Globus pallidus (tissue), 1 donor: ENCODE data around the gene ATXN1.
"Not testable (repeated sequence)": the region's sequence is repeated elsewhere in the genome, so short reads cannot be mapped to it uniquely, and the experiment has no call there.

ENCODE experiments used
- DNase-seq: peaks from one replicate; pipeline ENCODE4 v3.0.0-alpha.2; 2015; ENCODE audit warnings: low spot score

ATXN1 gene

DNA sequence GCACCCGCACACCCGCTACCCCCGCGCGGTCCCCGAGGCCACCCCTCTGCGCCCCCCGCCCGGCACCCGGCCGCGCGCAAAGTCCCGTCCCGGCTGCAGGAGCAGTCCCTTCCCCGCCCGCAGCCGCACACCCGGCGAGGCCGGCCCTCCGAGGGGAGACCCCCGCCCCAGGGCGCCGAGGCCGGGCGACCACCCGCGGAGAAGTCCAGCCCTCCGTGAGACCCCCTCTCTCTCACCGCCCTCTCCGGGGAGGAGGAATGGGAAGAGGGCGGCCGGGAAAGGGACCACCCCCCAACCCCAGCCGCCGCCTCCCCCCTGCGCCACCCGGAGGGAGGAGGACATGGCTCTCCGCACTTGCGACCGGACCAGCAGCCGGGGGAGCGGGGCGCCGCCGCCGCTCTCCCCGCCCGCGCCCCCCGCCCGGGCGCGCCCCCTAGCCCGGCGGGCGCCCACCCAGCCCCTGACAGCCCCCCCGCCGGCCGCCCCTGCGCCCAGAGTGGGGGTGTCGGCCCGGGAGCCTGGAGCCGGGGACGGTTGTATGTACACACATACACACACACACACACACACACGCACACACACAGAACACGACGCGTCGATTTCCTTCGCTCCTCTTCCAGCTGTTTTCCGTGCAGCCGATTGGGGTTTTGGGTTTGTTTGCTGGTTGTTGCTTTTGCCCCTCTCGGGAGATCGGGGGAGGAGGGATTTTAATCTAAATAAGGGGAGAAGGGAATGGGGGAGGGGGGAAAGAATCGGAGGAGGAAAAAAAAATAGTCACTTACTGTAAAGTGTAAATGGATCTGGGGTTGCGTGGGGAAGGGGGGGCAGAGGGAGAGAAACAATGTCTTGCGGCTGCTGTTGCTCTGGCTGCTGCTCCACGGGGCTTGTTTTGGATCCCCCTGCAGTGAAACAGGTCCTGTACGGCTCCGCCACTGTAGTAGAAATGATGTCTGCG, at the start of gene ATXN1:
TSS of gene ATXN1 (minus strand) at position 945 of the 955 bp plus-strand sequence.
- peak; percentile 80 for DNase-seq

DNA sequence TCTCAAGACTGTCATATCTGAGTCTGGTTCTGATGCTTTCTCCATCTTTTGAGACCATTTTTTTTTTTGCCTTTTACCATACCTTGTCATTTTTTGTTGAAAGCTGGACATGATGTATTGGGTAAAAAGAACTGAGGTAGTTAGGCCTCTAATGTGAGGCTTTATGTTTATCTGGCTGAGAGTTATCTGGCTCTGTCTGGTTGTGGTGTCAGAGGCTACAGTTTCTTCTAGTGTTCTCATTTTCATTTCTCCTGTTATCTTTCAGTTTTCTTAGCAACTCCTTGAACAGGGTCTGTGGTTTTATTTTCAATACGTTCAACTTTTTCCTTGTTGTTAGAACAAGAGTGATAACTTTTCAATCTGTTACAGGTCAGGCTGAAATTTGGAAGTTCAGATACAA, 49.2 kb upstream of the ATXN1 start:
- DNase-seq, result no peak

DNA sequence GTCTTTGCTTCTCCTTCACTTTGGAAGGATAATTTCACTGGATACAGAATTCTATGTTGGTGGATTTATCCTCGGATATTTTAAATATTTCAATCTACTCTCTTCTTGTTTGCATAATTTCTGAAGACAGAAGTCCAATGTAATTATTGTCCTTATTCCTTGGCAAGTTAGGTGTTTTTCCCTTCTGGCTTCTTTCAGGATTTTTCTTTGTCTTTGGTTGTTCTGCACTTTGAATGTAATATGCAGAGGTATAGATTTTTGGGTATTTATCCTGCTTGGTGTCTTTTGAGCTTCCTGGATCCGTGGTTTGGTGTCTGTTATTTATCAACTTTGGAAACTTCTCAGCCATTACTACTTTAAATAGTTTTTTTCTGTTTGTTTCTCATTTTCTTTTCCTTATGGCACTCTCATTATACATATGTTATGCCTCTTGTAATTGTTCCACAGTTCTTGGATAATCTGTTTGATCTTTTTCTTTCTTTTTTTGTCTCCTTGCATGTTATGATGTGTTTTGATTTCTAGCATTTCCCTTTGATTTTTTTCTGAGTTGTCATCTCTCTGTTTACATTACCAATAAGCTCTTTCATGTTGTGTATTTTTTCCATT, 48.6 kb upstream of the ATXN1 start:
- DNase-seq, result no peak

- DNase-seq, result no peak
Measured at GRCh38 chr6:16807956-16808355, 46.7 kb upstream of the ATXN1 start.

GRCh38 chr6:16806363-16806762, 45.1 kb upstream of the ATXN1 start:
- no peak for DNase-seq

- DNase-seq, result no peak
Measured at GRCh38 chr6:16805243-16805950, 44.1 kb upstream of the ATXN1 start.

DNA sequence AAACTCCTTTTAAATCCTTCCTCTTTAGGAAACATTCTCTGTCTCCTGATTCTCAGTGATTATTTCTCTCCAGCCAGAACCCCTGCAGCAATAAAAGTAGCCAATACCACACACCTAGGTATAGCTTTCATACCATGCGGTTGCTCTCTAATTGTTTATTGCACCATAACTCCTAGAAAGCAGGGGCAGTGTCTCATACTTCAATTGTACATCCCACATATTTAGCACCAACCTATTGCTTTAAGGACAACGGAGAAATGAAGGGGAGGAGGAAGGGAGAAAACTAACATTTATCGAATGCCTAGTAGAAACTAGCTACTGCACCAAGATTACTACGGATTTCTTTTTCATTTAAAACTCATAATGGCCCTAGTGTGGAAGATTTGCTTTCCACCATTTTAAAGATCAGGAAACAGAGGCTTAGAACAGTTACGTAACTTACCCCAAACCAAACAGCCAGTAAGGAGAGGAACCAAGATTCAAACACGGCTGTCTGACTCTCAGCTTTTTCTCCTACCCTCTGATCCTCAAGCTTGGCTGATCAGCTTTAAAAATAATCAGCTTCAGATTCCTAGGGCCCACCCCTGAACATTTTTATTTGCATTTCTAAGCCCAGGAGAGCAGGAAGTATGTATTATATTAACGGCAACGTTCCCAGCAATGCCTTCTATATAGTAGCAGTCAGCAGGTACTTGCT, 43.4 kb upstream of the ATXN1 start:
- DNase-seq, result no peak

DNA sequence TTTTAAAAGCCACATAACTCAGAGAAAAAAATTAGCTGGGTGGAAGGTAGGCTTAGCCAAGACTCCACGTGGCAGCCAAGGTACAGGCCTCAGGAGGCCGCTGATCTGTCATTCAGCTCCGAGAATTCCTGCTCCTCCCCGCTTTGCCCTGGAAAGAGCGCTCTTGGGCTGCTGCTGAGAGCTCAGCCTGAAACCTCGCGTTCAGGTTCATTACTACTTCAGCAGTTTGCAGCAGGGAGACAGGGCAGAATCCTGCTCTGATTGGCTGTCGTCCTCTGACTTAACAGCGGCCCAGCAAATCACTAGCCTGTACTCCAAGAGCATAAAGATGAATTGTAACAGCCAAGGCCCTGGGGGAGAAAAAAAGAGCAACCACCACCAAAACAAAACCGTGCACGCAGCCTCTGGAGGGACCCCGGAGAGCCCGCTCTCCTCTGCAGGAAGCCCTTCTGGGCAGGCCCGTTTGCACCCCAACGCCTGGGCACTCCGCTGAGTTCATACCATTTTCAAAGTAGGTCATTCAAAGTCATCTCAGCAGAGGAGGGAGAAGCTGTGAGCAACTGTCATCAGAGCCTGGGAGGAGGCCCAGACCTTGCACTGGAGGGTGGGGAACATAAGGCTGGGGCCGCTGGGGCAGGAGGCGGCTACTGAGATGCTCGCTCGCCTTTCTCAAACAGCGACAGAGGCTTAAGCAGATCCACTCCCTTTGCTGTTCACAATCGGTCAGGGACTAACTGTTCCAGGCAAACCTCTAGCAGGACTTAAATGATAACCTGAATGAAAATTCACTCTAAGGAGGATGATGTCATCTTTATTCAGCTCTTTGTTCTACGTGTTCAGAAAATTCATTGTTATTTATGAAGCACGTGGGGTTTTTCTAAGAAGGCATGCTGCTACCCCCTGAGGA, 42.3 kb upstream of the ATXN1 start:
- DNase-seq, result peak; percentile 83

DNA sequence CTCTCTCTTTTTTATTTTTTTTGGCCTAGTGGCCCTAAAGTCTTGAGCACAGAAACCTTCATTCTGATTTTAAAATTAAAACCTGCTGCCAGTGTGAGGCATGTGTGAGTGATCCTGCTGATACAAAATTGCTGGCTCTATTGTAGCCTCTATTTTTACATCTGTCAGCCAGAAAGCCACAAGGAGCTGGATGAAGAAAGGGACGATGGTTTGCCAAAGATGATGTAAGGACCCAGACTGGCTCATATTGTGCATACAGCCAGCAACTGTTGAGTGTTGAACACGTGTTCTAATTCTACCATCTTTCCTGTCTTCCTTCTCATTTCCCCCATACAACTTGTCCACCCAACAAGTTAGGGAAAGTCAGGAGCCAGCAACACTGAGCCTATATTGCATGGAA, 40.8 kb upstream of the ATXN1 start:
- DNase-seq, result peak; percentile 50

- no peak for DNase-seq
Measured at GRCh38 chr6:16800942-16801341, 39.7 kb upstream of the ATXN1 start.

- no peak for DNase-seq
Measured at GRCh38 chr6:16800341-16800740, 39.1 kb upstream of the ATXN1 start.

- no peak for DNase-seq
Measured at GRCh38 chr6:16799279-16800193, 38.3 kb upstream of the ATXN1 start.

- DNase-seq, result no peak
Measured at GRCh38 chr6:16793828-16794412, 32.7 kb upstream of the ATXN1 start.

DNA sequence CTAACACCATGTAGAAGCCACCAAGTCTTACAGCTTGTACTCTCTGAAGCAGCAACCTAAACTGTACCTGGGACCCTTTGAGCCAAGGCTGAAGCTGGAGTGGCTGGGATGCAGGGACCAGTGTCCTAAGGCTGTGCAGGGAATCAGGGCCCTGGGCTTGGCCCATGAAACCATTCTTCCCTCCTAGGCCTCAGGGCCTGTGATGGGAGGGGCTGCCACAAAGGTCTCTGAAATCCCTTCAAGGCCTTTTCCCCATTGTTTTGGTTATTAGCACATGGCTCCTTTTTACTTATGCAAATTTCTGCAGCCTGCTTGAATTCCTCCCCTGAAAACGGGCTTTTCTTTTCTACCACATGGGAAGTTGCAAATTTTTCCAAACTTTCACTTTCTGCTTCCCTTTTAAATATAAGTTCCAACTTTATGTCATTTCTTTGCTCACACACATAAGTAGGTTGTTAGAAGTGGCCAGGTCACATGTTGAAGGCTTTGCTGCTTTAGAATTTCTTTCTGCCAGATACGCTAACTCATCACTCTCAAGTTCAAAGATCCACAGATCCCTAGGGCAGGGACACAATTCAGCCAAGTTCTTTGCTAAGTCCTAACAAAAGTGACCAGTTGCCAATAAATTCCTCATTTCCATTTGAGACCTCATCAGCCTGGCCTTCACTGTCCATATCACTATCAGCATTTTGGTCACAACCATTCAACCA, 28.2 kb upstream of the ATXN1 start:
- no peak for DNase-seq

- DNase-seq, result no peak
Measured at GRCh38 chr6:16787128-16787682, 25.9 kb upstream of the ATXN1 start.

GRCh38 chr6:16785496-16785895, 24.2 kb upstream of the ATXN1 start:
- no peak for DNase-seq

GRCh38 chr6:16784957-16785356, 23.7 kb upstream of the ATXN1 start:
- DNase-seq, result not testable (repeated sequence)

GRCh38 chr6:16783952-16784565, 22.8 kb upstream of the ATXN1 start:
- no peak for DNase-seq
